ENCODE measurements around the gene NCAM1.

- no peak for TF ChIP-seq CTCF (IDR thresholded peaks at IDR 0.05 in 4 of 5, conservative IDR thresholded peaks at IDR 0.05 in 1 of 5)
- no peak for TF ChIP-seq POLR2A (IDR thresholded peaks at IDR 0.05)
Measured at GRCh38 chr11:112925516-112926310, 35.5 kb upstream of the NCAM1 start.

Measured in gastrocnemius medialis (tissue), 4 donors.